8988T (cell line): ENCODE data around the gene FLYWCH2.

Source experiments
- DNase-seq: peaks from one replicate; pipeline ENCODE4 v3.0.0; 2011

The FLYWCH2 gene

GRCh38 chr16:2854700-2855309 lies 28.2 kb upstream of the FLYWCH2 start:
- no peak for DNase-seq

GRCh38 chr16:2855536-2855935 lies 27.5 kb upstream of the FLYWCH2 start:
- no peak for DNase-seq

- DNase-seq = no peak
Observed at GRCh38 chr16:2856061-2856670, 26.8 kb upstream of the FLYWCH2 start.

GRCh38 chr16:2856686-2857450 lies 26.1 kb upstream of the FLYWCH2 start:
- no peak for DNase-seq

- DNase-seq = no peak
Observed at GRCh38 chr16:2857451-2858244, 25.4 kb upstream of the FLYWCH2 start, which contains the start of gene PRSS22. Gene PRSS22 (minus strand): TSS chr16:2858170. CDS start chr16:2858104, 66 bp downstream.

GRCh38 chr16:2858245-2859025 lies 24.6 kb upstream of the FLYWCH2 start:
- DNase-seq = no peak

GRCh38 chr16:2859686-2860265 lies 23.2 kb upstream of the FLYWCH2 start:
- DNase-seq = no peak

- no peak for DNase-seq
Observed at GRCh38 chr16:2860826-2861567, 22.0 kb upstream of the FLYWCH2 start.

GRCh38 chr16:2865651-2866050 lies 17.4 kb upstream of the FLYWCH2 start:
- DNase-seq = no peak

- no peak for DNase-seq
Observed at GRCh38 chr16:2866431-2866830, 16.6 kb upstream of the FLYWCH2 start.

GRCh38 chr16:2867661-2867986 lies 15.4 kb upstream of the FLYWCH2 start:
- DNase-seq = no peak

GRCh38 chr16:2867987-2868789 lies 14.8 kb upstream of the FLYWCH2 start:
- peak; percentile 87 for DNase-seq

- no peak for DNase-seq
Observed at GRCh38 chr16:2871926-2872325, 11.1 kb upstream of the FLYWCH2 start.

GRCh38 chr16:2874032-2874911 lies 8.7 kb upstream of the FLYWCH2 start:
- DNase-seq = no peak

GRCh38 chr16:2874912-2875362 lies 8.1 kb upstream of the FLYWCH2 start:
- no peak for DNase-seq

- DNase-seq = no peak
Observed at GRCh38 chr16:2879854-2880508, 3.0 kb upstream of the FLYWCH2 start.

GRCh38 chr16:2881783-2882649 lies 999 bp upstream of the FLYWCH2 start:
- no peak for DNase-seq

GRCh38 chr16:2883458-2883908 lies 468 bp downstream of the FLYWCH2 start:
- DNase-seq = no peak
